H1 (cell line): ENCODE results near the gene ANKRD2. TPM values are rescaled to one million over a fixed set of nuclear protein-coding genes. Genes with fewer than 3 reads are reported as not detected.

Source experiments
- CHD7 ChIP-seq: fragments of 300-600 bp; sonication (generic); IDR thresholded peaks from 2 replicates; pipeline ENCODE4 v1.7.1; 2012; ENCODE audit warnings: low read length, moderate library complexity, mild to moderate bottlenecking, inconsistent platforms; ENCODE audit not compliant: insufficient replicate concordance
- polyA plus RNA-seq, 7 experiments: library from polyadenylated mRNA; depleted of rRNA in 3 of 7; stranded (reverse) in 5 of 7; unstranded in 2 of 7; fragments of >200 nt in 5 of 7; fragments of 200-250 nt in 2 of 7; gene quantifications; 1 replicate in 5 of 7; 2 replicates in 1 of 7; 4 replicates in 1 of 7; pipeline versions ENCODE4 v1.2.1 to v1.2.3, GENCODE V29; 2011 to 2013; ENCODE audit warnings: missing spikeins in 2 of 7, mixed read lengths in 2 of 7
- total RNA-seq: library from RNA; stranded (reverse); fragmentation: NEBNext Ultra II Directional; extraction: Animal tissue kit (Norgen Biotek cat#: 25700); gene quantifications from 2 replicates; pipeline ENCODE4 v1.2.1, GENCODE V29; 2021

Gene ANKRD2
- total and polyA plus RNA-seq, 2 of the 8 experiments (the other 6 are each of a cell fraction or from before 2014, with no cell fraction given) = not detected

GRCh38 chr10:97582169-97582568, 9.6 kb downstream of the ANKRD2 start (continued):
- no peak for TF ChIP-seq CHD7
